Suppressor macrophage (primary cell): ENCODE results near the gene FAF2.
"Not testable (repeated sequence)": the region's sequence is repeated elsewhere in the genome, so short reads cannot be mapped to it uniquely, and the experiment has no call there.

ENCODE experiments used
- DNase-seq, 4 experiments: peaks; one replicate each; pipeline ENCODE4 v3.0.0-alpha.2; 2020 to 2022
- total RNA-seq, 17 experiments: gene quantifications; one replicate each; lab custom pipeline; 2026; ENCODE audit warnings: mixed read lengths in 6 of 17, inconsistent platforms in 3 of 17; lab: John Stamatoyannopoulos, UW

The FAF2 gene
- total RNA-seq = 59.2 to 100 (median 84.0) reads per million in 17 experiments

- peak; percentile 98 to 99 (median 98) for DNase-seq
Observed at GRCh38 chr5:176447978-176448608, at the start of gene FAF2. TSS of gene FAF2 (plus strand) at chr5:176448385. CDS start at chr5:176448408, 23 bp downstream.

GRCh38 chr5:176400382-176401156, 47.6 kb upstream of the FAF2 start:
- no peak for DNase-seq

GRCh38 chr5:176401281-176402205, 46.6 kb upstream of the FAF2 start:
- DNase-seq = no peak

- DNase-seq = no peak
Observed at GRCh38 chr5:176405656-176406435, 42.3 kb upstream of the FAF2 start.

- DNase-seq = no peak
Observed at GRCh38 chr5:176406436-176407052, 41.6 kb upstream of the FAF2 start.

GRCh38 chr5:176407456-176408251, 40.5 kb upstream of the FAF2 start:
- no peak for DNase-seq

- not testable (repeated sequence) for DNase-seq
Observed at GRCh38 chr5:176408252-176408573, 40.0 kb upstream of the FAF2 start.

GRCh38 chr5:176408590-176408989, 39.6 kb upstream of the FAF2 start:
- DNase-seq = no peak

- DNase-seq = no peak
Observed at GRCh38 chr5:176409765-176410164, 38.4 kb upstream of the FAF2 start.

- DNase-seq = no peak
Observed at GRCh38 chr5:176410486-176411180, 37.6 kb upstream of the FAF2 start.

- DNase-seq = no peak
Observed at GRCh38 chr5:176412517-176413254, 35.5 kb upstream of the FAF2 start.

GRCh38 chr5:176413255-176413565, 35.0 kb upstream of the FAF2 start:
- DNase-seq = no peak

GRCh38 chr5:176413709-176414191, 34.4 kb upstream of the FAF2 start:
- DNase-seq = no peak

- DNase-seq = no peak
Observed at GRCh38 chr5:176414704-176415103, 33.5 kb upstream of the FAF2 start.

GRCh38 chr5:176415240-176415951, 32.8 kb upstream of the FAF2 start:
- peak in 3 of 4 experiments; percentile 18 to 34 (median 28) for DNase-seq

GRCh38 chr5:176415952-176416924, 31.9 kb upstream of the FAF2 start, which contains the start of gene CLTB:
TSS of gene CLTB (minus strand) at chr5:176416539. CDS start at chr5:176416363, 176 bp downstream.
- DNase-seq = peak; percentile 92 to 98 (median 96)

GRCh38 chr5:176416965-176417364, 31.2 kb upstream of the FAF2 start:
- DNase-seq = no peak
